Hematopoietic multipotent progenitor cell treated with erythropoietin and hydrocortisone succinate and interleukin-3 and kit ligand, for 6 days (in vitro differentiated cells): ENCODE data around the gene SVEP1.
"Not testable (repeated sequence)": the region's sequence is repeated elsewhere in the genome, so short reads cannot be mapped to it uniquely, and the experiment has no call there.

Source experiments
- DNase-seq: peaks from one replicate; pipeline ENCODE4 v3.0.0-alpha.2; 2015

Gene SVEP1

DNA sequence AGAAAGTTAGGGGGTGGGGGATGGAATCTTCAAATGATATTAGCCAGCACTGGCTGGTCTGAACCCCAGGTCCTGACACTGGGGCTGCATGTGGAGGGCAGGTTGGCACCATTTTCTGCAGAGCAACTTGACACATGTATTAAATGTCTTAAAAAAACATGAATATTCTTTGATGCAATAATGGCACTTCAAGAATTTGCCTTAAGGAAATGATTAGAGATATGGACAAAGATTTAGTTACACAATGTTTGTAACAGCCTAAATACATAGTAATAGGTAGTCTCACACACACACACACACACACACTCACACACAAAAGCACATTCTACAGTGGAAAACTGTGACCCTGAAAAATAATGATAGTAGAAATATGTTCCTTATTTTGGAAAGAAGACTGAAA is 3.6 kb downstream of the SVEP1 start:
- DNase-seq, result no peak

DNA sequence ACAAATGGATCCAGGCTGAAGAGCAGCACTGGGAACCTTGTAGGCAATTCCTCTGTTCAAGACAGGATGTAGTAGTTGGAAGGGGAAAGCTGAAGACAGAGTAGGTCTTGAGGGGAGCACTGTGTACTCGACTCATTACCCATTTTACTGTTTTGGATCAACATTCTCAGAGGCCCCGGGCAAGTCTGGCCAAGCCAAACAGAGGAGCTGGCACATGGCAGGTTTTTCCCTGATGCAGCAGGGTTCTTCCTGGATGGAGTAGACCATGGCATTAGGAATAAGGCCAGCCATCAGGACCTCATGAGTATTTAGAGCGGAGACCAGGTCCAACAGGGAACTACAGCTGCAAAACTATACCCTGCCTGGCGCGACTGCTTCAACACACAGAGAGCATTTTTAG is 4.4 kb downstream of the SVEP1 start:
- no peak for DNase-seq

- no peak for DNase-seq
Observed at GRCh38 chr9:110573305-110573704, 6.2 kb downstream of the SVEP1 start.

DNA sequence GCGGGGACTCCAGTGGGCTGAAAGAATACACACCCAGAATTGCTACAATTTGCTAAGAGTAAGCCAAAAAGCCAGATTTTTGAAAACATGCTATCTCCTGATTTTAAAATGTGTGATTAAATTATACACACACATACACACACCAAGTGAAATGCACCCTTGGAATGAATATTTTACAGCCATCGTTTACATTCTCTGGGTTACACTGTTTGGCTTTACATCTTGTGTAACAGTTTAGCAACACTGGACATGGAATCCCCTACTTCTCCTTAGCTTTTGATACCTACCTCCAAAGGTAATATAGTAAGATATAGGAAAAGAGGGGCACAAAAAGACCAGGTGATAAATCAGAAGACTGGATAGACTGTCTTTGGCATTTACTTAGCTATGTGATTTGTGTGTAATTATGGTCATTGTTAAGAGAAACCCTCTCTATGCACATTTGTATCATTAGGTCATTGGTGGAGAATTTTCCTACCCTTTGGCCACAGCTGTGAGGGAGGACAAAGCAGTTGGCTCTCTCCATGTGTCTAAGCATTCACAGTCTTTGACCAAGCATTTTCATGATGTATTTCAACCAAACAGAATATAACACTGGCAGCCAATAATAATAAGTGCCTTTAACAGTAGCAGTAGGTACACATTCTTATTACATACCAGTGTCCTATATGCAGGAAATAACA is 7.6 kb downstream of the SVEP1 start:
- no peak for DNase-seq

DNA sequence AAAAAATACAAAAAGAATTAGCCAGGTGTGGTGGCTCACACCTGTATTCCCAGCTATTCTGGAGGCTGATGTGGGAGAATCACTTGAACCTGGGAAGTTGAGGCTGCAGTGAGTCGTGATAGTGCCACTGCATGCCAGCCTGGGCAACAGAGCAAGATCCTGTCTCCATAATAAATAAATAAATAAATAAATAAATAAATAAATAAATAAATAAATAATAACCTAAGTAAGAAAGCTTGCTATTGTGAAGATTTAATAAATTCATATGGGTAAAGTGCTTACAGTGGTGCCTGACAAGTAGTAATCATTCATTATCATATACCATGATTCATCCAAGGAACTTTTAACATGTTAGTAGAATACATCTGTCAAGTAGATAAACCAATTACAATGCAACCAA is 13.4 kb downstream of the SVEP1 start:
- DNase-seq, result no peak

GRCh38 chr9:110561826-110562225 is 17.7 kb downstream of the SVEP1 start:
- DNase-seq, result no peak

GRCh38 chr9:110559869-110560268 is 19.7 kb downstream of the SVEP1 start:
- no peak for DNase-seq

DNA sequence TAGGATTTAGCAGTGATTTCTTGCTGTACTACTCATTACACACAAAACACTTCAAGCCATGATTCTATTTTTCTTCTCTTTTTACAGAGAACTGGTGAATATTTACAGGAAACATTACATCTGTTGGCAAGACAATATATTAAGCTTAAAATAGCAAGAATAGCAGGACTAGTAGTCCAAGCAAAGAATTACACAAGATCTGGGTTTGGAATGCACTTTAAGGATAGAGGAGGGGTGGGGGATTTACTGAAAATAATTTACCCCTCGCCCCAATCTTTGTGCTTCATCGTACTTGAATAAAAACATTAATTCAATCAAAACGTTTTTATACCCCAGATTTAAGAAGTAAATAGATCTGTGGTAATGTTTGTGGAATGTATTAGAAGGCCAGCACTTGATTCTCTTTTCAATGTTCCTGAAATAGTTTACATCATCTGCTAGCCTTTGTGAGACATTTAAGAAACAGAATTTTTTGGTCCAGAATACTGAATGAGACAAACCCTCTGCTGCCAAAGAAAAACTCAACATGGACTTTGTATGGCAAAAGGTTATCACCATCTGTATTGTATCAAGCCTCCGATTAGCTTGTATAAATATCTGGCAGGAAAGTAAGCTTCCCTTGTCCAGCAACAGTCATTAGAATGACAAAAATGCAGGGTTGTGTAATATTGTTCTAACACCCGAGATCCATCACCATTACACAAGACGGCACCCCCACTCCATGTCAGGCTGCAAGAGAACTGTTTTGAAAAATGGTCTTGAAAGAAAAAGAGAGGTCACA is 23.8 kb downstream of the SVEP1 start:
- DNase-seq, result no peak

GRCh38 chr9:110546411-110546871 is 33.1 kb downstream of the SVEP1 start:
- no peak for DNase-seq

- no peak for DNase-seq
Observed at GRCh38 chr9:110545705-110546104, 33.8 kb downstream of the SVEP1 start.

DNA sequence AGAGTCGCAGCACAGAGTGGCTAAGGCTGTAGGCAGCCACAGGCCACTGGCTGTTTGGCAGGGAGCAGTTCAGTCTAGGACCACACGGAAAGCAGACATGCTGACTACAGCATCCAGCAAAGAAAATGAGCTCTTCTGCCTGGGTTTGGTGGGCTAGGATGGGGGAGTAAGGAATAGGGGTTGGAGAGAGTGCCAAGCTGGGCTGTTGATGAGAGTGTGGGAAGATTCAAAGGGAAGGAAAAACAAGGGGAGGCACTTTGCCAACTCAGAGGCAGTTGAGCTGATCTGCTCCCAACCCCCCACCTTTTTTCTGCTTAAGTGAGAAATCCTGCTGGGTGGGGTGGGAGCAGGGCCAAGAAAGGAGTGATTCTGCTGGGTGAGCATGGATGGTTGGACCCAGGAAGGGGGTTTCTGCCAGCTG is 35.9 kb downstream of the SVEP1 start:
- DNase-seq, result no peak

DNA sequence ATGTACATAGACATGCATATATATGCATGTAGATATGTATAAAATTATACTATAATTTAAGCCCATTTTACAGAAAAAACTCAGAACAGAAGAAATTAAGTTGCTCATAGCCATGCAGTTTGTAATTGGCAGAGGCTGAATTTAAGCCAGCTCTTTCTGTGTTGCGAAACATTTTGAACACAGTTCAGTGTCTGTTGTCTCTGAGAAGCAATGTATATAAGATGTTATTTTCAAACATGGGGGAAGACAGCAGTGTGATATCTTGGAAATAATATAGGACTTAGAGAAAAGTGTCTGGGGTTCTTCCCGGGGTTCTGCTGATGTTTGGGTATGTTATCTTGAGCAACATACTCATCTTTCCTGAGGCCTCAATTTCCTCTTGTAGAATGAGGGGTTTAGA is 37.6 kb downstream of the SVEP1 start:
- DNase-seq, result no peak

GRCh38 chr9:110538647-110539041 is 40.9 kb downstream of the SVEP1 start:
- no peak for DNase-seq

GRCh38 chr9:110537841-110538646 is 41.5 kb downstream of the SVEP1 start:
- no peak for DNase-seq

DNA sequence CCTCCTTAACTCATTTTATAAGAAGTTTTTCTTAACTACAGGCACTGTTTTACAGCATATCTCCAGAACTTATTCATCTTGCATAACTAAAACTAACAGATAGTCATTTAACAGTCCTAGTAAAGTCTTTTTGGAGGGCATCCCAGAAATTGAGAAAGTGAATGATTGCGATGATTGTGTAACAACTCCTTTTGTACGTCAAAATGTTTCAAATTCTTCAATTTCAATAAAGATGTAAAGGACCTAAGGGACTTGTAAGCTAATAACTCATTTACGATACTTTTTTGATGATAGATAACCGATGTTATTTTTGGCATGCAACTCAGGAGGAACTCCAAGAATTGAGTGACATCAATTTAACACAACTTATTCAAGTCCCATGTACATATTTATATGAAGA is 42.7 kb downstream of the SVEP1 start:
- DNase-seq, result no peak

DNA sequence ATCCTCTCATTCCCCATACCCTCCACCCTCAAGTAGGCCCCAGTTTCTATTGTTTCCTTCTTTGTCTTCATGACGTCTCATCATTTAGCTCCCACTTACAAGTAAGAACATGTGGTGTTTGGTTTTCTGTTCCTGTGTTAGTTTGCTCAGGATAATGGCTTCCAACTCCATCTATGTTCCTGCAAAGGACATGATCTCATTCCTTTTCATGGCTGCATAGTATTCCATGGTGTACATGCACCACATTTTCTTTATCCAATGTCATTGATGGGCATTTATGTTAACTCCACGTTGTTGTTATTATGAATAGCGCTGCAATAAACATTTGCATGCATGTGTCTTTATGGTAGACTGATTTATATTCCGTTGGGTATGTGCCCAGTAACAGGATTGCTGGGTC is 45.4 kb downstream of the SVEP1 start:
- DNase-seq, result not testable (repeated sequence)

- no peak for DNase-seq
Observed at GRCh38 chr9:110532908-110533665, 46.5 kb downstream of the SVEP1 start.

GRCh38 chr9:110531776-110532175 is 47.8 kb downstream of the SVEP1 start:
- DNase-seq, result no peak

- DNase-seq, result not testable (repeated sequence)
Observed at GRCh38 chr9:110531241-110531640, 48.3 kb downstream of the SVEP1 start.

- DNase-seq, result no peak
Observed at GRCh38 chr9:110528645-110529044, 50.9 kb downstream of the SVEP1 start.

GRCh38 chr9:110526426-110526825 is 53.1 kb downstream of the SVEP1 start:
- no peak for DNase-seq

DNA sequence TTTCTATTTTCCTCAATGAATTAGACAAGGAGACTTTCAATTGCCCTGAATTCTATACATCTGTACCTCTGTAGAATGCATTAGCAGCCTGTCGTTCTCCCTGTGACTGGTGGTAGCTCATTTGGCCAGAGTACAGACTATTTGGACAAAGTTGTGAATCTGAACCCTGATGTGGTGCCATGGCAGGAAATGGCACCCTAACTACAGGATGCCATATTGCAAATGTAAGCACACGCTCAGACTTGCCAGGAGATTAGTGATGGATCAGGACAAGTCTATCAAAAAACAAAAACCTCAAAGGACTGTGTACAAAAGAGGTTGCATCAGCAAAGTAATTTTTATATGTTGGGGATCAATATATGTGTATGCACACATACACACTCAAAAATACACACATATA is 58.3 kb downstream of the SVEP1 start:
- DNase-seq, result no peak
